ENCODE results near the gene RTRAF.

RTRAF gene

DNA sequence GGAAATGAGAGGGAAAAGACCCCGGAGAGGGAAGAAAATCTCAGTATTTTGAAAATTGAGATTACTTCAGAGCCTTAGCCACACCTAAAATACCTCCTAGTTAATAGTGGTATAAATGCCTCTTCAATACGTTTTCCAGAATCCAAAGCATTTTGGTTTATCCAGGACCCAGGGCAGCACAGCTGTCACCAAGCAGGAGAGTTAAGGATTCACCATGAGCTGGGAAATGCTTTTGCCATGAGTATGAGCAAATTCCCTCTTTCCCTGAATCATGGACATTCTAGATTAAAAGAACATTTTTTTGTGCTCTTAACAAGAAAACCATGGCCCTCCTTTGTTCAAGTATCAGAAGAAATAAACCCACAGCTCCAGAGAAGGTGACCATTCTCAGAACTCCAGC is 21.8 kb upstream of the RTRAF start:
- H3K4me2 ChIP-seq (ENCODE audit: low read length), result no peak overlapping the region
- H3K27ac ChIP-seq (ENCODE audit: low read length), result no peak overlapping the region
- H3K9ac ChIP-seq (ENCODE audit: low read length), result no peak overlapping the region
- no peaks in the 10 kb centered on the region for H3K36me3 ChIP-seq (replicated peaks; ENCODE audit: low read depth, low read length)
- H3K4me1 ChIP-seq (ENCODE audit: low read length), result peaks cover 8% of the 10 kb centered on the region
- H2AFZ ChIP-seq (ENCODE audit: low read depth, low read length), result no peak overlapping the region
- no peak for TF ChIP-seq EZH2phosphoT487 (IDR thresholded peaks at IDR 0.05; ENCODE audit: low read depth)
- TF ChIP-seq, protein P1, sequence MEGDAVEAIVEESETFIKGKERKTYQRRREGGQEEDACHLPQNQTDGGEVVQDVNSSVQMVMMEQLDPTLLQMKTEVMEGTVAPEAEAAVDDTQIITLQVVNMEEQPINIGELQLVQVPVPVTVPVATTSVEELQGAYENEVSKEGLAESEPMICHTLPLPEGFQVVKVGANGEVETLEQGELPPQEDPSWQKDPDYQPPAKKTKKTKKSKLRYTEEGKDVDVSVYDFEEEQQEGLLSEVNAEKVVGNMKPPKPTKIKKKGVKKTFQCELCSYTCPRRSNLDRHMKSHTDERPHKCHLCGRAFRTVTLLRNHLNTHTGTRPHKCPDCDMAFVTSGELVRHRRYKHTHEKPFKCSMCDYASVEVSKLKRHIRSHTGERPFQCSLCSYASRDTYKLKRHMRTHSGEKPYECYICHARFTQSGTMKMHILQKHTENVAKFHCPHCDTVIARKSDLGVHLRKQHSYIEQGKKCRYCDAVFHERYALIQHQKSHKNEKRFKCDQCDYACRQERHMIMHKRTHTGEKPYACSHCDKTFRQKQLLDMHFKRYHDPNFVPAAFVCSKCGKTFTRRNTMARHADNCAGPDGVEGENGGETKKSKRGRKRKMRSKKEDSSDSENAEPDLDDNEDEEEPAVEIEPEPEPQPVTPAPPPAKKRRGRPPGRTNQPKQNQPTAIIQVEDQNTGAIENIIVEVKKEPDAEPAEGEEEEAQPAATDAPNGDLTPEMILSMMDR (IDR thresholded peaks at IDR 0.05; ENCODE audit: low read depth, low read length), result no peak
- H3K79me2 ChIP-seq (ENCODE audit: low read length), result no peaks in the 10 kb centered on the region
- H3K27me3 ChIP-seq (ENCODE audit: low read depth, low read length), result no peaks in the 10 kb centered on the region
- H3K9me3 ChIP-seq (ENCODE audit: insufficient read depth, low read length), result no peaks in the 10 kb centered on the region
- no peaks in the 10 kb centered on the region for H4K20me1 ChIP-seq (ENCODE audit: insufficient read depth, low read length)
- H3K4me3 ChIP-seq (ENCODE audit: low read length), result no peak overlapping the region

DNA sequence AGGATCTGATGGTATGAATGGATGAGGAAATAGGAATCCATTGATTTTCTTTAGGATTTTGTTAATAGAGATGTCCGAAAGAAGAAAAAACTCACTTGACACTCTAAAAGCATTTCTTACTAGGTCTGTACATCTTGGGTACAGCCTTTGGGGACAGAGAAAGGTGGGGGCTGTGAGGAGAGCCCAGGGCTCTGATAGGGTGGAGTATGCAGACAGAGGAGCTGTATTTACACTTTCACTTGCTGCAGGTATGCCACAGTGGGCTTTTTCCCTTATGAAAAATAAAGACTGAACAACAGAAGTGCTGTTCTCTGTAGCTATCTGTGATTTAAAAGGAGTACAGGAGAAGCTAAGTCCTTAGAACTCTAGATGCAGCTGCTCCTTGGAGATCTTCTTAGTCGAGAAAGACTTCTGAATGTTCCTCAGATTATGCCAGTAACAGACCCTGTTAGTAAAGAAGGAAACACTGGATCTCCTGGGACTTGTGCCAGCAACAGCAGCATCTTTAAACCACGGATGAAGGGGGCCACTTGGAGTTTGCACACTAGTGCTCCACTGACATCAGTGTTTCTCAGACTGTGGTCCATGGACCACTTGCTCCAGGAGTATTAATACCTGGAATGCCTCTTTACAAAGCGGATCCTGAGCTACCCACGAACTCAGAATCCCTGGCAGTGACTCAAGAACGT is 19.4 kb upstream of the RTRAF start:
- H3K27ac ChIP-seq (ENCODE audit: low read length), result no peak overlapping the region
- H3K4me2 ChIP-seq (ENCODE audit: low read length), result no peak overlapping the region
- H4K20me1 ChIP-seq (ENCODE audit: insufficient read depth, low read length), result no peaks in the 10 kb centered on the region
- H3K9me3 ChIP-seq (ENCODE audit: insufficient read depth, low read length), result no peaks in the 10 kb centered on the region
- H3K4me1 ChIP-seq (ENCODE audit: low read length), result peaks cover 4% of the 10 kb centered on the region
- H3K79me2 ChIP-seq (ENCODE audit: low read length), result no peaks in the 10 kb centered on the region
- H3K4me3 ChIP-seq (ENCODE audit: low read length), result no peak overlapping the region
- H3K27me3 ChIP-seq (ENCODE audit: low read depth, low read length), result no peaks in the 10 kb centered on the region
- H2AFZ ChIP-seq (ENCODE audit: low read depth, low read length), result no peak overlapping the region
- no peak overlapping the region for H3K9ac ChIP-seq (ENCODE audit: low read length)
- H3K36me3 ChIP-seq (replicated peaks; ENCODE audit: low read depth, low read length), result no peaks in the 10 kb centered on the region
- TF ChIP-seq, protein P1 (IDR thresholded peaks at IDR 0.05; ENCODE audit: low read depth, low read length), result no peak
- no peak for TF ChIP-seq EZH2phosphoT487 (IDR thresholded peaks at IDR 0.05; ENCODE audit: low read depth)

DNA sequence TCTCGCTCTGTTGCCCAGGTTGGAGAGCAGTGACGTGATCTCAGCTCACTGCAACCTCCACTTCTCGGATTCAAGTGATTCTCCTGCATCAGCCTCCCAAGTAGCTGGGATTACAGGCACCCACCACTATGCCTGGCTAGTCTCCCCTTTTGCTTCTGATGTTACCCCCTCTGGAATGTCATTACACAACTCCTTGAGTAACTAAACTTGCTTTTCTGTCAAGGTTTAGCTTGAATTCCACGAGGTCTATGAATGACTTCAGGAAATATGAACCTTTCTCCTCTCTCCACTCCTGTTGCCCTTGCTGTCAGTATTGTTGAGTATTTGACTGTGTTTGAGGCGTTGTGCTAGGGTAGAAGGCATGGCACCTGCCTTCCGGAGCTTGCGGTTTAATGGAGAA is 16.8 kb upstream of the RTRAF start:
- no peaks in the 10 kb centered on the region for H3K36me3 ChIP-seq (replicated peaks; ENCODE audit: low read depth, low read length)
- no peaks in the 10 kb centered on the region for H4K20me1 ChIP-seq (ENCODE audit: insufficient read depth, low read length)
- H3K4me1 ChIP-seq (ENCODE audit: low read length), result no peaks in the 10 kb centered on the region
- no peaks in the 10 kb centered on the region for H3K9me3 ChIP-seq (ENCODE audit: insufficient read depth, low read length)
- H2AFZ ChIP-seq (ENCODE audit: low read depth, low read length), result no peak overlapping the region
- H3K27ac ChIP-seq (ENCODE audit: low read length), result no peak overlapping the region
- no peaks in the 10 kb centered on the region for H3K27me3 ChIP-seq (ENCODE audit: low read depth, low read length)
- H3K4me3 ChIP-seq (ENCODE audit: low read length), result no peak overlapping the region
- H3K79me2 ChIP-seq (ENCODE audit: low read length), result no peaks in the 10 kb centered on the region
- H3K4me2 ChIP-seq (ENCODE audit: low read length), result no peak overlapping the region
- no peak overlapping the region for H3K9ac ChIP-seq (ENCODE audit: low read length)
- TF ChIP-seq, protein P1 (IDR thresholded peaks at IDR 0.05; ENCODE audit: low read depth, low read length), result no peak
- no peak for TF ChIP-seq EZH2phosphoT487 (IDR thresholded peaks at IDR 0.05; ENCODE audit: low read depth)

DNA sequence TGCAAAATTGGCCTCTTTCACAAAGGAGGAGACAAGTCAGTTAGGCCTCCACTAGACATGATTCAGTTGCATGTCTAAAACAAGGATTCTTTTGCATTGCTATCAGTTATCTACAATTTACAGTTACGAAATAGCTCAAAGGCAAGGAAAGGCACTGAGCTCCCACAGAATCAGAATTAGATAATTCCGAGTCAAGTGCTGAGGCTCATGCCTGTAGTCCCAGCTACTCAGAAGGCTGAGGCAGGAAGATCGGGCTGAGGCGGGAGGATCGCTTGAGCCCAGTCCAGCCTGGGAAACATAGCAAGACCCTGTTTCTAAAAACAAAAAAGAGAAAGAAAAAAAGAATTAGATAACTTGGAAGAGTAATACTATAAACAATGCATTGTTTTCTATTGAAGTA is 12.3 kb upstream of the RTRAF start:
- no peak overlapping the region for H2AFZ ChIP-seq (ENCODE audit: low read depth, low read length)
- no peak overlapping the region for H3K4me2 ChIP-seq (ENCODE audit: low read length)
- H3K79me2 ChIP-seq (ENCODE audit: low read length), result no peaks in the 10 kb centered on the region
- no peaks in the 10 kb centered on the region for H3K27me3 ChIP-seq (ENCODE audit: low read depth, low read length)
- H3K4me1 ChIP-seq (ENCODE audit: low read length), result peaks cover 8% of the 10 kb centered on the region
- no peaks in the 10 kb centered on the region for H3K36me3 ChIP-seq (replicated peaks; ENCODE audit: low read depth, low read length)
- H3K4me3 ChIP-seq (ENCODE audit: low read length), result no peak overlapping the region
- H3K9me3 ChIP-seq (ENCODE audit: insufficient read depth, low read length), result no peaks in the 10 kb centered on the region
- no peak overlapping the region for H3K9ac ChIP-seq (ENCODE audit: low read length)
- no peak for TF ChIP-seq EZH2phosphoT487 (IDR thresholded peaks at IDR 0.05; ENCODE audit: low read depth)
- TF ChIP-seq, protein P1 (IDR thresholded peaks at IDR 0.05; ENCODE audit: low read depth, low read length), result no peak
- no peak overlapping the region for H3K27ac ChIP-seq (ENCODE audit: low read length)
- no peaks in the 10 kb centered on the region for H4K20me1 ChIP-seq (ENCODE audit: insufficient read depth, low read length)

All from OCI-LY3 (cell line).